Measurements from ENCODE around the gene GOT1. TPM values are rescaled to one million over a fixed set of nuclear protein-coding genes. Genes with fewer than 3 reads are reported as not detected.

The GOT1 gene
- total RNA-seq, 4 donors from 2014 or later, result 18.4 to 35.0 (median 22.6) TPM

DNA sequence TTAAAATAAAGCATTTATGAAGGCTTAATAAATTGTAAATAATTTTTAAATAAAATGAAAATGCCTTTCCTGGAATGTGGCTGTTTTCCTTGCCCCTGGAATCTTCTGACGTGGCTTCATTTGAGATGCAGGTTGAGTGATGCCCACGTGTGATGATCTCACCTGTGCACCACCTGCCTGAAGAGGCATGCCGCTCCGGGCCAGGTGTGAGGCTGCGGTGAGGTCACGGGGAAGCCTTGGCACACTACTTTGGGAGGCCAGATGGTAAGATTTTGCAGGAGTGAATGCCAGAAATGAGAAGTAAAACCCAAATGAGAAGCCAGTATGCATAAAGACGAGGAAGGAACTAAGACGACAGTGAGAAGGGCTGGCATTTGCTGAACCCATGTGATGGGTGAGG, 36.2 kb downstream of the GOT1 start:
- intact Hi-C loops (cut with DNase I; ENCODE audit: low total_unique reads), result no loop called here
- Histone ChIP-seq H3K9me3 (no peaks in the 10 kb centered on the region), H3K4me1 (no peaks in the 10 kb centered on the region), H3K27me3 (no peaks in the 10 kb centered on the region), H3K36me3 (no peaks in the 10 kb centered on the region), H3K4me3 (no peak overlapping the region), H3K27ac (no peak overlapping the region)
- TF ChIP-seq, protein P1, sequence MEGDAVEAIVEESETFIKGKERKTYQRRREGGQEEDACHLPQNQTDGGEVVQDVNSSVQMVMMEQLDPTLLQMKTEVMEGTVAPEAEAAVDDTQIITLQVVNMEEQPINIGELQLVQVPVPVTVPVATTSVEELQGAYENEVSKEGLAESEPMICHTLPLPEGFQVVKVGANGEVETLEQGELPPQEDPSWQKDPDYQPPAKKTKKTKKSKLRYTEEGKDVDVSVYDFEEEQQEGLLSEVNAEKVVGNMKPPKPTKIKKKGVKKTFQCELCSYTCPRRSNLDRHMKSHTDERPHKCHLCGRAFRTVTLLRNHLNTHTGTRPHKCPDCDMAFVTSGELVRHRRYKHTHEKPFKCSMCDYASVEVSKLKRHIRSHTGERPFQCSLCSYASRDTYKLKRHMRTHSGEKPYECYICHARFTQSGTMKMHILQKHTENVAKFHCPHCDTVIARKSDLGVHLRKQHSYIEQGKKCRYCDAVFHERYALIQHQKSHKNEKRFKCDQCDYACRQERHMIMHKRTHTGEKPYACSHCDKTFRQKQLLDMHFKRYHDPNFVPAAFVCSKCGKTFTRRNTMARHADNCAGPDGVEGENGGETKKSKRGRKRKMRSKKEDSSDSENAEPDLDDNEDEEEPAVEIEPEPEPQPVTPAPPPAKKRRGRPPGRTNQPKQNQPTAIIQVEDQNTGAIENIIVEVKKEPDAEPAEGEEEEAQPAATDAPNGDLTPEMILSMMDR (IDR thresholded peaks at IDR 0.05), result no peak
- no peak for TF ChIP-seq POLR2A (IDR thresholded peaks at IDR 0.05)
- DNase-seq, result no peak

DNA sequence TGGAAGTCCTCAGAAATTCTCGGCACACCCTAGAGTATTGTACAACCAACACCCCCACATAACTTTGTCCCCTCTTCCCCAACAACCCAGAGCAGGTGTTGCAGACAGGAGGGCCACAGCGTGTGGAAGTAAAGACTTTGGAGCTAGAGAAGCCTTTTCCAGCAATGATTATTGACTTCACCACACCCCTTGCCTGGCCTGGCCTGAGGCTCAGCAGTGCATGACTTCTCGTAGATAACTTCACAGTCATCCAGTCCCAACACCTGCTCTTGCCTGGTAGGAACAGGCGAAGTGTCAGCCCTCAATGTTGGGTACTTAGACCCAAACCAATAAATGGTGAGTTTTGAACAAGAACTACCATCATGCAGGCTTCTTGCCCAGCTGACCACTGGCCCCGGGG, 36.7 kb downstream of the GOT1 start:
- Histone ChIP-seq H3K4me3 (no peak overlapping the region), H3K27ac (no peak overlapping the region), H3K36me3 (no peaks in the 10 kb centered on the region), H3K9me3 (no peaks in the 10 kb centered on the region), H3K27me3 (no peaks in the 10 kb centered on the region), H3K4me1 (no peaks in the 10 kb centered on the region)
- DNase-seq, result no peak
- intact Hi-C loops (cut with DNase I; ENCODE audit: low total_unique reads), result no loop called here
- TF ChIP-seq POLR2A (IDR thresholded peaks at IDR 0.05), result no peak
- TF ChIP-seq, protein P1 (IDR thresholded peaks at IDR 0.05), result no peak

DNA sequence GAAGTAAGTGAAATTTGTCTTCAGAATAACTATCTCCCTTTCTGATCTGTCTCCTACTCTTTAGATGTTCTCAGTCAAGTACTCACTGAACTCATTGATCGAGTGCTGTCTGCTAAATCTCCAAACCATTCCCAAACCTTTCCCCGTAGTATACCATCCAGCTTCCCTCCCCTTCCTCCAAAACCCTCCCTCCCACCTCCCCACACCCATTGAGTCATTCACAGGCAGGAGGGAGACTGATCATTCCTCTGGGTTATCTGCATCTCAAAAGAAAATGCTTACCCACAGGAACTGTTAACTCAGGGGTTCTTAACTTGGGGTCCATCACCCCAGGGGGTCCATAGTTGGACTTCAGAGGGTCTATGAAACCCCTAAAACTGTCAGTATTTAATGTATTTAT, 37.4 kb downstream of the GOT1 start:
- H3K9me3 ChIP-seq, result no peaks in the 10 kb centered on the region
- H3K4me3 ChIP-seq, result no peak overlapping the region
- H3K36me3 ChIP-seq, result no peaks in the 10 kb centered on the region
- no peak overlapping the region for H3K27ac ChIP-seq
- DNase-seq, result no peak
- no peaks in the 10 kb centered on the region for H3K27me3 ChIP-seq
- TF ChIP-seq POLR2A (IDR thresholded peaks at IDR 0.05), result no peak
- TF ChIP-seq, protein P1 (IDR thresholded peaks at IDR 0.05), result no peak
- intact Hi-C loops (cut with DNase I; ENCODE audit: low total_unique reads), result no loop called here
- no peaks in the 10 kb centered on the region for H3K4me1 ChIP-seq

DNA sequence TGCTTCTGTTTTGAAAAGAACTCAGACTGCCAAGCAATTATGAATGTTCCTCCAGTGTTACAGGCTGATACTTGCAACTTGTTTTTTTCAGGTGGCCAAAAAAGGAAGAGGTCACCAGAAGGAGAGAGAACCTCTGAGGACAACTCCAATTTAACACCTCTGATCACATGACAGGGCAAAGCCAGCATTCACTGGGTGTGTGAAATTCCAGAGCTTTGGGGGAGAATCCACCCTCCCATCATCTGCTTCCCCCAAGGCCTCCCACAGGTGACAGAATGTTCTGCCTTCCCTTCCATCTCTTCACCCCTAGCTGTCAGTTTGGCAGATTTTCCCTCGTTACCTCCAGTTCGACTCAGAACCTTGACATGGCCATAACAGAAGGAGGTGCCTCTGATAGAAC, 39.1 kb downstream of the GOT1 start:
- intact Hi-C loops (cut with DNase I; ENCODE audit: low total_unique reads), result no loop called here
- TF ChIP-seq, protein P1 (IDR thresholded peaks at IDR 0.05), result no peak
- no peak for TF ChIP-seq POLR2A (IDR thresholded peaks at IDR 0.05)

DNA sequence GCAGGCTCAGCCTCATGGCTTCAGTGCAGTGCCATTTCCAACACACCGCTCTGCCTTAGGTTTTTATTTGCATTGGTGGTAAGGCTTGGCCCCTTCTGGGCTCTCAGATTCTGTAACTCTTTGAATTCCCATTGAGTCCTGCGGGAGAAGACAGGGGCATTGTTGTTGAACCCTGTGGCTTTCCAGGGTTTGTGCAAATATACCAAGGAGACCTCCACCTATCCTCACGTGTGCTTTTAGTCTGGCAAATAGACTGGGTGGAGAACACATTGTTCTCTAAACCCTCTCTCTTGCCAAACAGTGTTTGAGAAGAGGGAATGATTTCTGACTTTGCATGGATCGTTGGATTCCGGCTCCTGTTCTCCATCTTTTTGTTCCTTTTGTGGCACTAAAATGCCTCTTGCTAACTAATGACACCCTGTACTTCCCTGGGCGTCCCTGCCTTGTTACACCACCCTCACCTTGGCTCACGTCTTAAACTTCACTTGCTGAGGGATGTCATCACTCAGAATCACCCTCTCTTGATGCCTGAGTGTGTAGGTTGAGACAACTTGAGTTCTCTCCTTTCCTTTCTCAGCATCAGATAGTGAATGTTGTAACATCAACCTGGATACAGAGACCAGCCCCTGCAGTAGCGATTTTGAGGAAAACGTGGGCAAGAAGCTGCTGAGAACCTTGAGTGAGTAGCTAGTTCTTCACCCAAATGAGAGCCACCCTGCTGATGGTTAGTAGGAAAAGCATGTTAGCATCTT, 40.5 kb downstream of the GOT1 start:
- intact Hi-C loops (cut with DNase I; ENCODE audit: low total_unique reads), result no loop called here
- no peak for TF ChIP-seq POLR2A (IDR thresholded peaks at IDR 0.05)
- TF ChIP-seq, protein P1 (IDR thresholded peaks at IDR 0.05), result no peak
- no peaks in the 10 kb centered on the region for H3K4me1 ChIP-seq
- no peak overlapping the region for H3K27ac ChIP-seq
- no peaks in the 10 kb centered on the region for H3K36me3 ChIP-seq
- H3K27me3 ChIP-seq, result no peaks in the 10 kb centered on the region
- H3K4me3 ChIP-seq, result no peak overlapping the region
- no peaks in the 10 kb centered on the region for H3K9me3 ChIP-seq
- DNase-seq, result no peak

More for the DNA sequence above, 39.1 kb downstream of the GOT1 start:
- no peak for DNase-seq
- no peak overlapping the region for H3K27ac ChIP-seq
- H3K4me3 ChIP-seq, result no peak overlapping the region
- H3K36me3 ChIP-seq, result no peaks in the 10 kb centered on the region
- no peaks in the 10 kb centered on the region for H3K4me1 ChIP-seq
- H3K27me3 ChIP-seq, result no peaks in the 10 kb centered on the region
- H3K9me3 ChIP-seq, result no peaks in the 10 kb centered on the region

Data from uterus (tissue), 4 donors.